GM12878 (cell line): ENCODE measurements around the gene LRRC74B. TPM values are rescaled to one million over a fixed set of nuclear protein-coding genes. Genes with fewer than 3 reads are reported as not detected.

Source experiments
- ATAC-seq: fragments of 200-7000 bp; cut with Tn5 transposase; 3 replicates; pipeline ENCODE4 v1.9.1; 2020; ENCODE audit warnings: mild to moderate bottlenecking, moderate library complexity
- BruUV-seq: library from RNA; stranded (reverse); fragments of 400-500 nt; replicated peaks from 2 replicates; lab custom pipeline; 2021; lab: Mats Ljungman, UMichigan
- CTCF ChIA-PET: fragments of 300-600 bp; sonication (Branson Sonifier 250); formaldehyde crosslinking; extraction: SDS; loops from one replicate; lab custom pipeline; 2021; ENCODE audit warnings: inconsistent platforms; lab: Yijun Ruan, JAX
- POLR2A ChIA-PET: fragments of 350-600 bp; formaldehyde crosslinking; extraction: SDS; loops from one replicate; lab custom pipeline; 2021; ENCODE audit warnings: inconsistent platforms; lab: Charles Lee
- RAD21 ChIA-PET: fragments of 300-600 bp; sonication (Branson Sonifier 250); formaldehyde crosslinking; loops from one replicate; lab custom pipeline; 2023; ENCODE audit warnings: antibody characterized with exemption; ENCODE audit not compliant: unreplicated experiment; lab: Charles Lee
- SMC1A ChIA-PET: fragments of 300-600 bp; sonication (Branson Sonifier 250); formaldehyde crosslinking; loops from one replicate; lab custom pipeline; 2023; ENCODE audit not compliant: unreplicated experiment, uncharacterized antibody; lab: Charles Lee
- DNase-seq: peaks from one replicate; pipeline ENCODE4 v3.0.0-alpha.2; 2011; ENCODE audit warnings: low read depth, low spot score
- FAIRE-seq: peaks from 3 replicates; lab custom pipeline; 2011; peaks lifted over from hg19 to GRCh38; lab: Jason Lieb, UNC
- H2AFZ ChIP-seq: 2 replicates; pipeline ENCODE4 v1.6.0; 2011; ENCODE audit warnings: low read depth, low read length, control low read depth; ENCODE audit not compliant: control insufficient read depth
- H3K27ac ChIP-seq: 2 replicates; pipeline ENCODE4 v1.5.1; 2011; ENCODE audit warnings: control low read depth; ENCODE audit not compliant: control insufficient read depth, insufficient read depth
- H3K27me3 ChIP-seq, 2 experiments: replicated peaks in 1 of 2; 2 replicates each; pipeline versions ENCODE4 v1.6.0 to v1.6.1; 2011; ENCODE audit warnings: low read length in 1 of 2; ENCODE audit not compliant: control insufficient read depth in 2 of 2, insufficient read depth in 2 of 2
- H3K36me3 ChIP-seq, 2 experiments: 2 replicates each; pipeline ENCODE4 v1.5.1; 2011; ENCODE audit warnings: low read length in 1 of 2; ENCODE audit not compliant: control insufficient read depth in 2 of 2, insufficient read depth in 2 of 2
- H3K4me1 ChIP-seq: 2 replicates; pipeline ENCODE4 v1.6.1; 2011; ENCODE audit warnings: mild to moderate bottlenecking, low read length, moderate library complexity, mixed read lengths; ENCODE audit not compliant: control insufficient read depth, insufficient read depth
- H3K4me2 ChIP-seq: 2 replicates; pipeline ENCODE4 v1.6.0; 2011; ENCODE audit warnings: control low read depth; ENCODE audit not compliant: control insufficient read depth, insufficient read depth
- H3K4me3 ChIP-seq: fragments of 200-600 bp; sonication (generic); 2 replicates; pipeline ENCODE4 v1.5.1; 2016
- H3K79me2 ChIP-seq: 2 replicates; pipeline ENCODE4 v1.6.0; 2011; ENCODE audit warnings: low read length; ENCODE audit not compliant: control insufficient read depth, insufficient read depth
- H3K9ac ChIP-seq: 2 replicates; pipeline ENCODE4 v1.8.0; 2011; ENCODE audit warnings: low read length, control low read depth, mixed read lengths; ENCODE audit not compliant: control insufficient read depth, insufficient read depth
- H3K9me3 ChIP-seq: replicated peaks from 3 replicates; pipeline ENCODE4 v1.5.1; 2011; ENCODE audit warnings: mild to moderate bottlenecking, low read length; ENCODE audit not compliant: control insufficient read depth, insufficient read depth
- H4K20me1 ChIP-seq: 2 replicates; pipeline ENCODE4 v1.6.0; 2011; ENCODE audit not compliant: control insufficient read depth, insufficient read depth
- CUX1 ChIP-seq: IDR thresholded peaks from 2 replicates; pipeline ENCODE4 v1.6.1; 2012; ENCODE audit warnings: improper control_type of control experiment, low read depth, low read length; ENCODE audit not compliant: insufficient replicate concordance
- E2F8 ChIP-seq: fragments of 450-650 bp; IDR thresholded peaks from 2 replicates; pipeline ENCODE4 v1.6.1; 2018; ENCODE audit warnings: mild to moderate bottlenecking, low read depth, moderate library complexity; ENCODE audit not compliant: partially characterized antibody
- FOS ChIP-seq: IDR thresholded peaks from 3 replicates; pipeline ENCODE4 v1.6.1; 2011; ENCODE audit warnings: borderline replicate concordance; ENCODE audit not compliant: insufficient read length; ENCODE audit errors: extremely low read depth
- KLF5 ChIP-seq: fragments of 450-650 bp; IDR thresholded peaks from 2 replicates; pipeline ENCODE4 v1.6.1; 2014; ENCODE audit warnings: mild to moderate bottlenecking; ENCODE audit not compliant: partially characterized antibody
- MYB ChIP-seq: fragments of 150-350 bp; IDR thresholded peaks from 2 replicates; pipeline ENCODE4 v1.6.1; 2014; ENCODE audit warnings: mild to moderate bottlenecking, low read depth, low read length, borderline replicate concordance
- POU2F2 ChIP-seq: IDR thresholded peaks from 3 replicates; pipeline ENCODE4 v1.6.1; 2011; ENCODE audit warnings: low read depth, mild to moderate bottlenecking, low read length, borderline replicate concordance
- REST ChIP-seq: IDR thresholded peaks from 2 replicates; pipeline ENCODE4 v1.6.1; 2012; ENCODE audit warnings: mild to moderate bottlenecking, low read depth, low read length
- STAT1 ChIP-seq: fragments of 450-650 bp; conservative IDR thresholded peaks from 2 replicates; pipeline ENCODE4 v1.6.1; 2014; ENCODE audit warnings: antibody characterized with exemption, mild to moderate bottlenecking
- whole genome bisulfite sequencing: methylation state at CpG from one replicate; pipeline ENCODE4 v1.1.6; 2016; ENCODE audit warnings: low lambda C conversion rate; ENCODE audit not compliant: insufficient replicate concordance, insufficient coverage; ENCODE audit errors: missing lambda C conversion rate; 5-methylcytosine and 5-hydroxymethylcytosine counted together
- in situ Hi-C: fragments of 300-500 bp; cut with MboI; formaldehyde crosslinking; loops from 9 replicates; pipeline ENCODE4 v1.14.3; 2018; ENCODE audit warnings: mixed read lengths
- intact Hi-C: fragments of 100-400 bp; cut with micrococcal nuclease; formaldehyde crosslinking; loops from one replicate; pipeline ENCODE4 v1.14.2; 2022; ENCODE audit not compliant: unreplicated experiment
- polyA plus RNA-seq, 11 experiments: library from polyadenylated mRNA; depleted of rRNA in 4 of 11; unstranded in 6 of 11; stranded (reverse) in 5 of 11; fragments of >200 nt; fragmentation: Nextera tagmentation in 4 of 11; fragmentation: Illumina TruSeq in 1 of 11; extraction: Ambion mirVana in 4 of 11; extraction: Trizol in 1 of 11; gene quantifications; 1 replicate in 1 of 11; 2 replicates in 10 of 11; pipeline versions ENCODE4 v1.2.1 to v1.2.3, GENCODE V29; 2011 to 2016; ENCODE audit warnings: inconsistent platforms in 2 of 11, missing spikeins in 2 of 11, low read depth in 1 of 11
- total RNA-seq, 4 experiments: library from RNA; depleted of rRNA in 3 of 4; stranded (reverse); fragments of >200 nt in 3 of 4; fragmentation: Illumina TruSeq in 1 of 4; extraction: Trizol in 1 of 4; gene quantifications; 2 replicates each; pipeline versions ENCODE4 v1.2.1 to v1.2.3, GENCODE V29; 2013 to 2021

Gene LRRC74B
- total and polyA plus RNA-seq, 10 of the 15 experiments (the other 5 are each of a cell fraction or from before 2014, with no cell fraction given) = not detected

- no peaks in the 10 kb centered on the region for H3K79me2 ChIP-seq
- no peaks in the 10 kb centered on the region for H3K9me3 ChIP-seq
- ChIA-PET POLR2A (no interaction called here), CTCF (no interaction called here), SMC1A (no interaction called here), RAD21 (no interaction called here)
- TF ChIP-seq POU2F2 (no peak), STAT1 (no peak), CUX1 (no peak), E2F8 (no peak), FOS (no peak), KLF5 (no peak), MYB (no peak), REST (no peak)
- no peak overlapping the region for H3K4me2 ChIP-seq
- no peak overlapping the region for H3K9ac ChIP-seq
- no peak overlapping the region for H3K4me3 ChIP-seq
- H2AFZ ChIP-seq = no peak overlapping the region
- no peak for ATAC-seq
- intact Hi-C loops (no loop called here), in situ Hi-C loops (no loop called here)
- no peaks in the 10 kb centered on the region; the same call in 1 of the 2 replicates for H3K4me1 ChIP-seq
- 46% methylated on average over 17 of the region's 17 CpGs for WGBS
- no peak for DNase-seq
- no peaks in the 10 kb centered on the region for H3K36me3 ChIP-seq
- no peaks in the 10 kb centered on the region; a peak in 1 of 4 replicates for H3K27me3 ChIP-seq
- H4K20me1 ChIP-seq = no peaks in the 10 kb centered on the region
- BruUV-seq = no TSS peak
- FAIRE-seq = no peak
- no peak overlapping the region for H3K27ac ChIP-seq
These were observed 25.2 kb downstream of the LRRC74B start for GRCh38 chr22:21070690-21071615.
